Measurements from ENCODE around the gene ST8SIA2.

The ST8SIA2 gene

GRCh38 chr15:92405942-92406341 lies 12.3 kb downstream of the ST8SIA2 start:
- no peak overlapping the region for H3K4me3 ChIP-seq (ENCODE audit: low read depth, low read length)
- DNase-seq (ENCODE audit: low read depth): no peak
- no peak for TF ChIP-seq CTCF (IDR thresholded peaks at IDR 0.05; ENCODE audit: low read depth, low read length, missing control alignments)

DNA sequence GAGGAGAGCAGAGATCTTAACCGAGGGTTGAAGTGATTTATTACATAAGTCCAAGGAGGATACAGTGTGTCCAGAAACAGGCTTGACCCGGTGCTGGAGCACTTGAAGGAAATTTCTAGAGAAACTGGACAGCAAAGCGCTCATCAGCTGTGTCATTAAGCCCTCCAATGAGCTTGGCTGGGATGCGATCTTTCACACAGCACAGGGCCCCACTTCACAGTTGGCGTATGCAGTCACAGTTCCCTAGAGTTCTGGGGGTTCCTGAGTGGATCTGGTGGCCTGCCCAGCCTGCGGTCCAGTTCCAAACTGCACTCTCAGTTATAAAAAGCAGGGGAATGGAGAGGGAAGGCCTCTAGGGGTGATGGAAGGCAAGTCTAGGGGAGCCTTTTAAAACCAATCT lies 13.6 kb downstream of the ST8SIA2 start:
- no peak overlapping the region for H3K4me3 ChIP-seq (ENCODE audit: low read depth, low read length)
- no peak for TF ChIP-seq CTCF (IDR thresholded peaks at IDR 0.05; ENCODE audit: low read depth, low read length, missing control alignments)
- DNase-seq (ENCODE audit: low read depth): no peak

- DNase-seq (ENCODE audit: low read depth): no peak
- TF ChIP-seq CTCF (IDR thresholded peaks at IDR 0.05; ENCODE audit: low read depth, low read length, missing control alignments): no peak
- no peak overlapping the region for H3K4me3 ChIP-seq (ENCODE audit: low read depth, low read length)
Observed at GRCh38 chr15:92407916-92408315, 14.2 kb downstream of the ST8SIA2 start.

DNA sequence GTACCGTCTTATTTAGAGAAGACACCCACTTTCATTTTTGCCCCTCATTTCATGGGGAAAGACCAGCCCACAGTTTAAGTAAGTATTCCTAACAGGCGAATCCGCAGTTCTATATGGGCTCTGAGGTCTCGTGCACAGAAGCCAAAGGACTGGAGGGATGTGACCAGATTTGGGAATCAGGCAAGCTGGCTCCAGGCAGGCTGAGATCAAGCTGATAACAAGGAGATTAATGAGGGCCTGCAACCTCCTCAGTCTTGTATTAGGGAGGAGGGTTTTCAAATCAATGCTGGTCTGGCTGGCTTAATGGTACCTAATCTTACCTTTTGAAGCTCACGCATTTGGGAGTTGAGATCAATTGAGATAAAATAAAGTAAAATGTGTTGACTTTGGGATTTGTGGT lies 15.3 kb downstream of the ST8SIA2 start:
- no peak overlapping the region for H3K4me3 ChIP-seq (ENCODE audit: low read depth, low read length)
- DNase-seq (ENCODE audit: low read depth): no peak
- TF ChIP-seq CTCF (IDR thresholded peaks at IDR 0.05; ENCODE audit: low read depth, low read length, missing control alignments): no peak

DNA sequence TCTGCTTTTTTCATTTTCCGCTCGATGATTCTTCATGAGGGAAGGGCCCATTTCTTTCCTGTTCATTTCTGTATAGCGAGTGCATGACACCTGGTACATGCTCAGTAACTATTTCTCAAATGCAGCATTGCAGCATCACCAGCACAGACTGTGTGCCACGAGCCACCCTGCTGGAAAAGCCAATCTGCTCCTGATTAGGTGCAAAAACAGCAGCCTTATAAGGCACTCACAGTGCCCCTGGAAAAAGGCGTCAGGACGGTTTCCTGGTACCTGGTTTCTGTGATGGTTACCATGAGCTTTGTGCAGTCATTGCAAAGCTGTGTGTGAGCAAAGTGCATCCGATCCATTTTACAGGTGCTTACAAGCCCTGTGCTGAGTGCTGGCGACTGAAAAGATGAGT lies 15.8 kb downstream of the ST8SIA2 start:
- no peak overlapping the region for H3K4me3 ChIP-seq (ENCODE audit: low read depth, low read length)
- no peak for DNase-seq (ENCODE audit: low read depth)
- TF ChIP-seq CTCF (IDR thresholded peaks at IDR 0.05; ENCODE audit: low read depth, low read length, missing control alignments): no peak

GRCh38 chr15:92410537-92410936 lies 16.9 kb downstream of the ST8SIA2 start:
- DNase-seq (ENCODE audit: low read depth): no peak
- no peak for TF ChIP-seq CTCF (IDR thresholded peaks at IDR 0.05; ENCODE audit: low read depth, low read length, missing control alignments)

DNA sequence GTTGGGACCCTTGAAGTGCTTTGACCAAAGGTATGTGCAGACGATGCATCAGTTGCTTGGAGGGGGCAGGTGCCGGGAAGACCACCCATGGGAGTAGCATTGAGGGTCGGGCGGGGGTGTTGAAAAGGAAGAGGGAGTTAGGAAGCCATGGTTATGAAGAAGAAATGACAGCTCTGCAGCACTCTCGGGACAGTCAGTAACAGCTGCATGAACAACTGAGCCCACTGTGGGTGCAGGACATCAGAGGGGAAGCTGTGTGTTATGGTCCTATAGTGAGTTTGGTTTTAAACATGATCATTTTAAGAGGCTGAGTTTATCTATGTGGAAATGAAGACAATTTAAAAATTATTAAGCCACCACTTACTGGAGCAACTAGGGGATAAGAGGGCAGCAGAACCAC lies 17.6 kb downstream of the ST8SIA2 start:
- no peak for TF ChIP-seq CTCF (IDR thresholded peaks at IDR 0.05; ENCODE audit: low read depth, low read length, missing control alignments)
- no peak overlapping the region for H3K4me3 ChIP-seq (ENCODE audit: low read depth, low read length)
- DNase-seq (ENCODE audit: low read depth): no peak

More at GRCh38 chr15:92410537-92410936, 16.9 kb downstream of the ST8SIA2 start:
- H3K4me3 ChIP-seq (ENCODE audit: low read depth, low read length): no peak overlapping the region
